ENCODE data around the gene ARHGAP12.

DNA sequence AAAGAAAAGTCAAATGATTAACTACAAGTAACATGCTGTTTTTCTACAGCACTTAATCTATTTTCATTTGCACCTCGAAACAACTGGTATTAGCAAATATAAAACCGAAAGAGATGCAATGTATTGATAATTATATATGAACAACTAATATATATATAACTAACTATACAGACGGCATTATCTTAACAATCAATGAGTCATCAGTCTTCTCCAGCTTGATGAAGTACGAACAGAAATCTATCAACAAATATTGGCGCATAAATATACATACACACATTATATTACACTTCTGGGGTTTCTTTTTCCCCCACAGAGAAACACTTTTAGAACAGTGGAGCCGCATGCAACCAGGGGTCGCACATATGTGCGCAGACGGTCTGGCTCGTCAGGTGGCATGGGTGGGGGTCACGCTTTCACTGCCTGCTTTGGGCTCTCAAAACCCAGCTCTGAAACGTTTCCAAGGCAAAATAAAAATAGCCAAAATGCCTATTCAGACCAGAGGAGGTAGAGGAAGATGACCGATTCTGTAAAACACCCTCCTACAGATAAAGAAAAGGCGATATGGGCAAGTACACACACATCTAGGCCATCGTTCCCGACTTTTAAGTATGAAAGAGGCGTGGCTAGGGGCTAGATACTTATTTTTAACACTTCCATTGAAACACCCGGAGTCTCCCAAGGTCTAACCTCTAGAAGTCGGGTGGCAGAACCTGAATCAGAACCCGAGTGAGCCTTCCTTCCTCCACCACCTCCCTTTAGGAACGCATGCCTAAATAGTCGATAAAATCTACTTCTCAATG is 1.7 kb downstream of the ARHGAP12 start:
- TF ChIP-seq, protein P1, sequence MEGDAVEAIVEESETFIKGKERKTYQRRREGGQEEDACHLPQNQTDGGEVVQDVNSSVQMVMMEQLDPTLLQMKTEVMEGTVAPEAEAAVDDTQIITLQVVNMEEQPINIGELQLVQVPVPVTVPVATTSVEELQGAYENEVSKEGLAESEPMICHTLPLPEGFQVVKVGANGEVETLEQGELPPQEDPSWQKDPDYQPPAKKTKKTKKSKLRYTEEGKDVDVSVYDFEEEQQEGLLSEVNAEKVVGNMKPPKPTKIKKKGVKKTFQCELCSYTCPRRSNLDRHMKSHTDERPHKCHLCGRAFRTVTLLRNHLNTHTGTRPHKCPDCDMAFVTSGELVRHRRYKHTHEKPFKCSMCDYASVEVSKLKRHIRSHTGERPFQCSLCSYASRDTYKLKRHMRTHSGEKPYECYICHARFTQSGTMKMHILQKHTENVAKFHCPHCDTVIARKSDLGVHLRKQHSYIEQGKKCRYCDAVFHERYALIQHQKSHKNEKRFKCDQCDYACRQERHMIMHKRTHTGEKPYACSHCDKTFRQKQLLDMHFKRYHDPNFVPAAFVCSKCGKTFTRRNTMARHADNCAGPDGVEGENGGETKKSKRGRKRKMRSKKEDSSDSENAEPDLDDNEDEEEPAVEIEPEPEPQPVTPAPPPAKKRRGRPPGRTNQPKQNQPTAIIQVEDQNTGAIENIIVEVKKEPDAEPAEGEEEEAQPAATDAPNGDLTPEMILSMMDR (IDR thresholded peaks at IDR 0.05; ENCODE audit: extremely low read depth in 1 of 2, insufficient read depth in 1 of 2, low read depth in 1 of 2, low read length in 2 of 2): no peak
- TF ChIP-seq POLR2A (IDR thresholded peaks at IDR 0.05; ENCODE audit: low read depth, low read length) (no peak), EZH2 (IDR thresholded peaks at IDR 0.05; ENCODE audit: borderline replicate concordance, low read depth, low read length, severe bottlenecking) (no peak), POLR2AphosphoS5 (IDR thresholded peaks at IDR 0.05; ENCODE audit: insufficient read depth, low read depth, low read length) (no peak)

All from endothelial cell of umbilical vein (primary cell).